NCI-H1436 treated with DMSO at 0.1 percent for 48 hours (cell line): ENCODE results near the gene FREM2.

ENCODE experiments used
- DNase-seq: peaks from one replicate; lab custom pipeline; 2025; lab: John Stamatoyannopoulos, UW

The FREM2 gene

GRCh38 chr13:38685974-38686576 is 802 bp upstream of the FREM2 start:
- no peak for DNase-seq

GRCh38 chr13:38687246-38688229 is 661 bp downstream of the FREM2 start:
- DNase-seq, result no peak

- no peak for DNase-seq
These were observed 1.8 kb downstream of the FREM2 start for GRCh38 chr13:38688674-38689073.

GRCh38 chr13:38690231-38690630 is 3.4 kb downstream of the FREM2 start:
- no peak for DNase-seq

- DNase-seq, result no peak
These were observed 6.3 kb downstream of the FREM2 start for GRCh38 chr13:38693168-38693567.

- no peak for DNase-seq
These were observed 6.8 kb downstream of the FREM2 start for GRCh38 chr13:38693641-38694040.

- DNase-seq, result no peak
These were observed 10.3 kb downstream of the FREM2 start for GRCh38 chr13:38697197-38697596.

- no peak for DNase-seq
These were observed 10.9 kb downstream of the FREM2 start for GRCh38 chr13:38697628-38698333.

- DNase-seq, result no peak
These were observed 13.2 kb downstream of the FREM2 start for GRCh38 chr13:38700051-38700450.

GRCh38 chr13:38702669-38703068 is 15.8 kb downstream of the FREM2 start:
- no peak for DNase-seq

- no peak for DNase-seq
These were observed 16.4 kb downstream of the FREM2 start for GRCh38 chr13:38703255-38703654.

- DNase-seq, result no peak
These were observed 18.5 kb downstream of the FREM2 start for GRCh38 chr13:38705365-38705764.

GRCh38 chr13:38707460-38707859 is 20.6 kb downstream of the FREM2 start:
- DNase-seq, result no peak

- DNase-seq, result no peak
These were observed 26.2 kb downstream of the FREM2 start for GRCh38 chr13:38713046-38713445.

- DNase-seq, result no peak
These were observed 31.5 kb downstream of the FREM2 start for GRCh38 chr13:38718374-38718773.

- DNase-seq, result no peak
These were observed 43.5 kb downstream of the FREM2 start for GRCh38 chr13:38730332-38730731.

- DNase-seq, result no peak
These were observed 46.3 kb downstream of the FREM2 start for GRCh38 chr13:38733146-38733545.

- no peak for DNase-seq
These were observed 49.0 kb downstream of the FREM2 start for GRCh38 chr13:38735665-38736440.

GRCh38 chr13:38743466-38743865 is 56.6 kb downstream of the FREM2 start:
- no peak for DNase-seq

GRCh38 chr13:38752686-38753085 is 65.8 kb downstream of the FREM2 start:
- no peak for DNase-seq

GRCh38 chr13:38753878-38754277 is 67.0 kb downstream of the FREM2 start:
- no peak for DNase-seq

GRCh38 chr13:38755793-38756192 is 68.9 kb downstream of the FREM2 start:
- no peak for DNase-seq
